ENCODE data around the gene TRPV4.

TRPV4 gene

GRCh38 chr12:109735051-109735521 lies 98.1 kb downstream of the TRPV4 start:
- DNase-seq (ENCODE audit: insufficient read length, low spot score): no peak
- FAIRE-seq: no peak
- TF ChIP-seq, protein P1, sequence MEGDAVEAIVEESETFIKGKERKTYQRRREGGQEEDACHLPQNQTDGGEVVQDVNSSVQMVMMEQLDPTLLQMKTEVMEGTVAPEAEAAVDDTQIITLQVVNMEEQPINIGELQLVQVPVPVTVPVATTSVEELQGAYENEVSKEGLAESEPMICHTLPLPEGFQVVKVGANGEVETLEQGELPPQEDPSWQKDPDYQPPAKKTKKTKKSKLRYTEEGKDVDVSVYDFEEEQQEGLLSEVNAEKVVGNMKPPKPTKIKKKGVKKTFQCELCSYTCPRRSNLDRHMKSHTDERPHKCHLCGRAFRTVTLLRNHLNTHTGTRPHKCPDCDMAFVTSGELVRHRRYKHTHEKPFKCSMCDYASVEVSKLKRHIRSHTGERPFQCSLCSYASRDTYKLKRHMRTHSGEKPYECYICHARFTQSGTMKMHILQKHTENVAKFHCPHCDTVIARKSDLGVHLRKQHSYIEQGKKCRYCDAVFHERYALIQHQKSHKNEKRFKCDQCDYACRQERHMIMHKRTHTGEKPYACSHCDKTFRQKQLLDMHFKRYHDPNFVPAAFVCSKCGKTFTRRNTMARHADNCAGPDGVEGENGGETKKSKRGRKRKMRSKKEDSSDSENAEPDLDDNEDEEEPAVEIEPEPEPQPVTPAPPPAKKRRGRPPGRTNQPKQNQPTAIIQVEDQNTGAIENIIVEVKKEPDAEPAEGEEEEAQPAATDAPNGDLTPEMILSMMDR (IDR thresholded peaks at IDR 0.05; ENCODE audit: insufficient read depth, missing control alignments): no peak

GRCh38 chr12:109734219-109735000 lies 98.8 kb downstream of the TRPV4 start:
- no peak for FAIRE-seq
- TF ChIP-seq, protein P1 (IDR thresholded peaks at IDR 0.05; ENCODE audit: insufficient read depth, missing control alignments): no peak

More at GRCh38 chr12:109734219-109735000, 98.8 kb downstream of the TRPV4 start:
- DNase-seq (ENCODE audit: insufficient read length, low spot score): no peak
